NCI-H510A treated with DMSO at 0.1 percent for 48 hours (cell line): ENCODE results near the gene ZFYVE16.
A peak's percentile ranks its signal among the peaks of the same experiment; 100 is the strongest.
"Not testable (repeated sequence)": the region's sequence is repeated elsewhere in the genome, so short reads cannot be mapped to it uniquely, and the experiment has no call there.

ENCODE experiments used
- DNase-seq: peaks from one replicate; lab custom pipeline; 2025; lab: John Stamatoyannopoulos, UW

ZFYVE16 gene

DNA sequence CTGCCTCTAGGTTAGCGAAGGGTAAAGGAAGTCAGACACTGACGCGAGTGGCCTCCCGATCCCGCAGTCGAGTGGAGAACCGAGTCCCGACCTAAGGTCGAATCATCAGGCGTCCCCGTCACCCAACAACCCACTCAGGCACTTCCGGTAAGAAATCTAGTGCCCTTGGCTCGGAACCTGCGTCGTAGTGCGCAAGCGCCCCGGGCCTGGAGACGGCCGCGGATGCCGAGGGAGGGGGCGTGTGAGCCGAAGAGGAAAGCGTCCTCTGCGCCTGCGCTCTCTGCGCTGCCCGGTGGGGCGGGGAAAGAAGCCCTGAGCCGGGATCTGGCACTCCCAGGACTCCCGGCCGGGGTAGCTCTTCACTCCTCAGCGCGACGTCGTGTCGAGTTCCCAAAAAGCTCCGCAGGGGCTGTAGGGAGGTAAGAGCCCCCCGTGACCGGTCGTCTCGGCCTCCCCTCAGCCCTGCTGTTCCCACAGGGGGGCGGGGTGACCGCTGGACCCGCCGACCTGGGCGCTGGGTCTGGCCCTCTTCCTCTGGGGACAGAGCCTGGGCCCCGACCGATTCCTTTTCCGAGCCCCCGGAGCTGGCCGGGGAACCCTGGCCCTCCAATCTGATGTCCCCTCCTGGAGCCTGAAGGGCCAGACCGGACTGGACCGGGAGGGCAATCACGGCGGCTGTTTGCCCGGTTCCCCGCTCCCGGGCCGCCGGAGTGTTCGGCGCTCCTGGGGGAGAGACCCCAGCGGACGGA is at the start of gene ZFYVE16:
Gene ZFYVE16, plus strand, starts transcription at position 330 of the 749 bp plus-strand sequence. CDS start 26,084 bp downstream, outside the sequence.
- DNase-seq = peak; percentile 85

DNA sequence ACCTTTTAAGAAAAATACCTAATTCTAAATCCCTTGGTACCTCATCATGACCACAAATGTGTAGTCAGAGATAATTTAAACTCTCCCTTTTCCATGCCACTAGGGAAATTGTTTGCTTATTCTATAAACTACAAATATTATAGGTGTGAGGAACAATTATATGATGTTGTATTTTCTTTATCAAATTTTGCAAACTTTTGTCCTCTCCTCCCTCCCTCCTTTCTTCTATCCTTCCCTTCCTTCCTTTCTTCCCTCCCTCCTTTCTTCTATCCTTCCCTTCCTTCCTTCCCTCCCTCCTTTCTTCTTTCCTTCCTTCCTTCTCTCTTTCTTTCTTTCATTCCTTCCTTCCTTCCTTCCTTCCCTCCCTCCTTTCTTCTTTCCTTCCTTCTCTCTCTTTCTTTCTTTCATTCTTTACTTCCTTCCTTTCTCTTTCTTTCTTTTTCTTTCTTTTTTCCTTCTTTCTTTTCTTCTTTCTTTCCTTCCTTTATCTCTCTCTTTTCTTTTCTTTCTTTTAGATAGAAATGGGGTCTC is 46.9 kb upstream of the ZFYVE16 start:
- no peak for DNase-seq

DNA sequence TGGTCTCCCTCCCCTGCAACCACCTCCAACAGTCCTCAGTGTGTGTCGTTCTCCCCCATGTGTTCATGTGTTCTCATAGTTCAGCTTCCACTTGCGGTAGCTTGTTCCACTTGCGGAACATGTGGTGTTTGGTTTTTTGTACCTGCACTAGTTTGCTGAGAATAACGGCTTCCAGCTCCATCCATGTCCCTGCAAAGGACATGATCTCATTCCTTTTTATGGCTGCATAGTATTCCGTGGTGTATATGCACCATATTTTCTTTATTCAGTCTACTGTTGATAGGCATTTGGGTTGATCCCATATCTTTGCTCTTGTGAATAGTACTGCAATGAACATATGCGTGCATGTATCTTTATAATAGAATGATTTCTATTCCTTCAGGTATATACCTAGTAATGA is 43.0 kb upstream of the ZFYVE16 start:
- no peak for DNase-seq

DNA sequence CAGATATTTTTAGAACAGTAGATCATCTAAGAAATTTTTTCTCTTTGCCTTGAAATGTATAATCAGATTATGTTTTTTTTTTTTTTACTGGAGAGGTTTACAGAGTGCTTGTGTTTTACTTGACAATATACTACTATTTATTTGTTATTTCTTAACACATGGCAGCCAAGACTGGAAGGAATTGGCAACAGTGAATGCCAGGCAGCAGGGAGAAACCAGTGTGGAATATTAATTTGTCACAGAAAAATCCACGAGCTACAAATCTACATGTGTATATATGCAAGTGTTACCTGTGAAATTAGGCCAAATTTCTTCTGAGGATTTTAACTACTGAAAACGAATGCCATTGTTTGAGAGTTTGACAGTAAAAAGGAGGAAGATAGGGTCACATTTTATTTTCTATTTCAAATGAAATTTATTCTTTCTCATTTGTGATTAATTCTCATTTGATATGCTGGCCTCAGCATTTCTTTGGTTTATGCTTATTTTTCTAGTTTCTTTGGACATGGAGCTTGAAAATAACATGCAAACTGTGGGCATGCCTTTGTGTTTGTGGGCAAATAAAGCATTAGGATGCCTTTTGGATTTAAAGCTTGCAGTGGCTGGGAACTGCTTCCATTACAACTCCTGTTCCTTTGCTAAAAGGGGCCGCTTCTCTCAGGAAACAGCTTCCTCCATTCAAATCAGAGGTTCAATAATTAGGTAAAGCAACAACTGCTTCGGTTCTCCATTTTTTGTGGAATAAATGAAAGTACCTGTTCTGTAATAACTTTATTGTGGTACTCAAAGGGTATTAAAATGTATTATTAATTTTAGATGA is 39.0 kb upstream of the ZFYVE16 start:
- DNase-seq = no peak

DNA sequence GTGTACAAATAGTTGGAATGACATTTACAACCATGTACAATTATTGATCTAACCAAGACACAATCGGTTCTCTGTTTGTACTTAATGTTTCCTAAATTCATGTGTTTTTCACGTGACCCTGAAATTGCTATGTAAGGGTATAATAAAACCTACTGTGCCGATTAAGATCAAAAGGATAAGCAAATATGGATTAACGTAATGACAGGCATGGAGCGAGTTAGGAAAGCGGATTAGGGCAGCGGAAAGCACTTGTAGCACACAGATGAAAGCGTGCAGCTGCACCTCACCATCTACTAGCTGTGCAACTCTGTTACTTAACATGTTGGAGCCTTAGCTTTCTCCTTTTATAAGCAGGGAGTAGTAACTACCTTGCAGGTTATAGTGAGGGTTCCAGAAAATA is 38.3 kb upstream of the ZFYVE16 start:
- DNase-seq = peak; percentile 54

DNA sequence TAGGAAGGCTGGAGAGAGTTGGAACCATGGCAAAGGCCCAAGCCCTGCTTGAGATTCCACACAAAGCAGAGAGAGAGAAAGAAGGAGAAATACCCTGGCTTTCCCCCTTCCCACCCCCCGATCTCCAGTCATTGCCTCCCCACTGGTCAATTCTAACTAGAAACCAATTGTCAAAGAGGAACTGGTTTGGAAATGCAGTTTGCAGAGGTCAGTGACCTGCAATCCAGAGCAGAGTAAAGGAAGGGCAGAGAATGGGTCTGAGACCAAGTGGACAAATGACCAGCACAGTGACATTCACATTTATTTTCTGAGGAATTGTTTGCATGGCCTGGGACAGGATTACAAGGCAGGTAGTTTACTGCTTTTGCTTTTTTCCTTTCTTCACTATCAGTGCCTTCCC is 37.5 kb upstream of the ZFYVE16 start:
- no peak for DNase-seq

DNA sequence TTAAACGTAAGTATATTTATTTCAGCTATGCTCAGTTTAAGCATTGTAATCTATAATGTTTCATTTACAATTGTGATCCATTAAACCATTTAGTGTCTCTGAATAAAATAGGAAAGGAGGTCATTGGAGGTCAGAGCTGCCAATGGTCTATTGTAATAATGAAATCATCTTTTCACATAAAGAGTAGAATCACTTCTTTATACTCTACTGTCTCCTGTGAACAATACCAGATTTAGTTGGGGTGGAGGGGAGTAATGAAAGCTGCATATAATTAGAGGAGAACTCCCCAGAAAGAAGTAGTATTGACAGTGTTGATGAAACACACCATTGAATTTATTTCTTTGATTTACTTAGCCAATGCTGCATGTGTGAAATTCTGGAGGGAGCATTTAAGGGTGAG is 35.1 kb upstream of the ZFYVE16 start:
- DNase-seq = no peak

DNA sequence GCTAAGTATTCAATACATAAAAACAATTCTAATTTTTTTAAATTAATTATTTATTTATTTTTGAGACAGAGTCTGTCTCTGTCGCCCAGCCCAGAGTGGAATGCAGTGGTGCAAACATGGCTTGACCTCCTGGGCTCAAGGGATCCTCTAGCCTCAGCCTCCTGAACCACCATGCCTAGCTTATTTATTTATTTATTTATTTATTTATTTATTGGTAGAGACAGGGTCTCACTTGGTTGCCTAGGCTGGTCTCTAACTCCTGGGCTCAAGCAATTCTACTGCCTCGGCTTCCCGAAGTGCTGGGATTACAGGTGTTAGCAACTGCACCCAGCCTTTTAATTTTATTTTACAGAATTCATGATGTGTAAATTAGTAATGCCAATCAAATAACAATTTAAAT is 33.7 kb upstream of the ZFYVE16 start:
- DNase-seq = no peak

DNA sequence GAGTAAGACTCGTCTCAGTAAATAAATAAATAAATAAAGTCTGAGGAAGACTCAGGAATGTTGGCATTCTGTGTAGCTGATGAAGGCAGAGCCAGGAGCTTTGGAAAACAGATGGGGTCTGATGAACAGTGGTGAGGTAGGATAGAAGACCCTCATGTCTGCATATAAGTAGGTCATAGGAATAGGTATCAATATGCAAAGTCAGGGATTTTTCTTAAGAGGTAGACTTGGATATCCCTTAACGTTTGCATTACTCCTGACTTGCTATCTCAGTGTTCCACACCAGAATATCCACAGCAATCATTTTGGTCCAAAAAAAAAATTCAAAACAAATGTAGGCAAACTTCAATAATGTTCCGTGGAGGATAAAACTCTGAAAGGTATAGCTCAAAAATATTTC is 31.3 kb upstream of the ZFYVE16 start:
- DNase-seq = no peak

DNA sequence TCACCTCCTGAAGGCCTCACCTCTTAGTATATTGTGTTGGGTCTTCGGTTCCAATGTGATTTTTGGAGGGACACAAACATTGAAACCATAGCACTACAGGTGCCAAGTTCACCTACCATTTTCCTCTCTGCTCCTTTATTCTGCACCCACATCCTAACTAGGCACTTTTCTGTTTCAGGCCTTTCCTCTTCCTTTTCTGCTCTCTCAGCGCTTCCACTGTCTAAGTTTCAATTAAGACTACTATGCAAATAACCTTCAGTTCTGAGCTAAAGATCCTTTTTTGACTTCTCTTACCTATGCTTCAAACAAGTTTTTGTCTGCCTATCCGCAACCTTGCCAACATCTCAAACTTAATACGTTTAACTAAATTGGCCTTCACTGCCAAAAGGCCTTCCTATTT is 25.4 kb upstream of the ZFYVE16 start:
- DNase-seq = no peak

DNA sequence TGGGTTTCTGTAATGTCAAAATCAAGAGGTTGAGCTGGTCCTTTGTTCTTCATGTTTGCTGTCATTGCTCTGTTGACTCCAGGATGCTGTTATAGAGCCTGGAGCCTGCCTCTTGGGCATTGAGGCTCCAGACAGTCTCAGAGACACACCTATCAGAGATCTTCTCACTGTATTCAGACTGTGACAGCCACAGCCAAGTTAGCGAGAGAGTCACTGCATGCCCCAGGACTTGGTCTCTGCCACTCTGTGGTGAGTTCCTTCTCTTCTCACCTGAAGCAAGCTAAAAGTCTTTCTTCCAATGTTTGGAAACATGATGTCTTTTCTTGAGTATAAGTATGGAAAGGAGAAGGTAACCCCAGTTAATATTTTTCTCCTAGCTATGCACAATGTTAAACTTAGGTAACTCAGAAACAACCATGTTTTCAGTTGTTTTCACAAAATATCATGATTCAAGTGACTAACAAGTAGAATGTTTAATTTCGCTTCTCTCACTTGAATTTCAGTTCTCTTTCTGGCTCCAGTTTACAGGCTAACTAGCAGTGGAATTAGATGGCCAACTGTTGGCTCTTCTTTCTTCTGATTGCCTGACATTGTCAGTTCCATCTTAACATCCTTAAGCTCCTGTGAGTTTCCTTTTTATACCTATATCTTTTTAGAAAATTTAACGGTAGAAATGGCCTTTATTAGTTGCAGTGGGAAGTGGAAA is 20.6 kb upstream of the ZFYVE16 start:
- no peak for DNase-seq

DNA sequence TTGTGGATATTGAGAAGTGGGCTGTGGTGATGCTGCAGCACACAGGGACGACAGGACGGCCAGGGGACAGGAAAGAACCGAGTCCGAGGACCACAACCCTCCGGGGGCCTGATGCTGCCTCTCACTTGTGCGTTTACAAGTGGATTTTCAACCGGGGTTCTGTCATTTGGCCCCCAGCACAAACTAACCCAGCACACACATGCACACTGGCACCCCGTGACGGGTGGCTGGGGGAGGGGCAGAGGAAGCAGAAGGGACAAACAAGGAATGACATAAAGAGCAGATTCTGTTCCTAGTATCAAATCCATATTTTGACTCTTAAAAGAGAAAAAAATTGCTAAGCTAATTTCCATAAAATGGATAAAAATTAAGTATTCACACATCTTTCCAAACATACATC is 18.3 kb upstream of the ZFYVE16 start:
- no peak for DNase-seq

DNA sequence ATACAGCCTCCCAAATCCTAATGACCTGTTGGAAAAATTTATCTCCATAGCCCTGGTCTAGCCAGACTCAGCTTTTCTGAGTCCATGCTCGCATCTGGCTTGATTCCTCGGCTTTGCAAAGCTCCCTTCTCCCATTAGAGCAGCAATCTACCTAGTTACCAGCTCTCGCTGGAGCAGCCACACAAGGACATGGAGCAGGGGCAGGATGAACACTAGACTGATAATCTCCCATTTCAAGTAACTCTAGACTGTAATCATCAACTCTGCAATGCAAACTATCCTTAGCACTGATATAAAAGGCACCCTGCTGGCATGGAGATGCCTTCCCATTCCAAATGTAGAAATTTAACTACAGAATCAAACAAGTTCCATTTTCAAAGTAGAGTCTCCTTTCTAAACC is 17.5 kb upstream of the ZFYVE16 start:
- not testable (repeated sequence) for DNase-seq

DNA sequence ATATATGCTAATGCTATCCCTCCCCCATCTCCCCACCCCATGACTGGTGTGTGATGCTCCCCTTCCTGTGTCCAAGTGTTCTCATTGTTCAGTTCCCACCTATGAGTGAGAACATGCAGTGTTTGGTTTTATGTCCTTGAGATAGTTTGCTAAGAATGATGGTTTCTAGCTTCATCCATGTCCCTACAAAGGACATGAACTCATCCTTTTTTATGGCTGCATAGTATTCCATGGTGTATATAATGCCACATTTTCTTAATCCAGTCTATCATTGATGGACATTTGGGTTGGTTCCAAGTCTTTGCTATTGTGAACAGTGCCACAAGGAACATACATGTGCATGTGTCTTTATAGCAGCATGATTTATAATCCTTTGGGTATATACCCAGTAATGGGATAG is 16.6 kb upstream of the ZFYVE16 start:
- DNase-seq = not testable (repeated sequence)

DNA sequence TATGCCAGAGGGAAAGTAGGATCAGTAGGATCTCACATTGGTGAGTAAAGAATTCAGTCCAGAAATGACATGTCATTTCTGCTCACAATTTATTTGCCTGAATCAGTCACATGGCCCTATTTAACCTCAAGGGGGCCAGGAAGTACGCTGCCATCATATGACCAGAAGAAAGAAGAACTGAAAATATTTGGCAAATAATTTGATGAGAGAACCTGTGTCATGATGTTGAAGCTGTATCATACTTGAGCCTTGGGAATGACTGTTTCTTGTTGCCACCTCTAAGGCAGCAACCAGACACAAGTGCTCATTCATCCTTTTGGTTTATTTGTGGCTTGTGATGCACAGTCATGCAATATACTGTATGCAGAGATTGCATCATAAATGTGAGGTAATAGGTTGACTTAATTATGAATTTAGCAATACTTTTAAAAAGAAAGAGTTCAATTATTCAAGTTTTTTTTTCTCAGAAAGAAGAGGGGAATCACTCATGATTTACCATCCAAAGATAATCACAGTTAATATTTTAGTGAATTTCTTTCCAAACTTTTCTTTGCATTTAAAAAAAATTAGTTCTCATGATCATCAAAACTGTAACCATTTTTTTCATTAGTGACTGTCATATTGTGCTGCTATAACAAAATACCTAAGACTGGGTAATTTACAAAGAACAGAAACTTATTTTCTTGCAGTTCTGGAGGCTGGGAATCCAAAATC is 8.2 kb upstream of the ZFYVE16 start:
- no peak for DNase-seq

DNA sequence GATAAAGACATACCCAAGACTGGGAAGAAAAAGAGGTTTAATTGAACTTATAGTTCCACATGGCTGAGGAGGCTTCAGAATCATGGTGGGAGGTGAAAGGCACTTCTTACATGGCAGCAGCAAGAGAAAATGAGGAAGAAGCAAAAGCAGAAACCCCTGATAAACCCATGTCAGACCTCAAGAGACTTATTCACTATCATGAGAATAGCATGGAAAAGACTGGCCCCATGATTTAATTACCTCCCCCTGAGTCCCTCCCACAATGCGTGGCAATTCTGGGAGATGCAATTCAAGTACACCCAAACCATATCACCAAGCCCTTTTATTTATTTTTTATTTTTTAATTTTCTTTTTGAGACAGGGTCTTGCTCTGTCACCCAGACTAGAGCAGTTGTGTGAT is 7.5 kb upstream of the ZFYVE16 start:
- not testable (repeated sequence) for DNase-seq

DNA sequence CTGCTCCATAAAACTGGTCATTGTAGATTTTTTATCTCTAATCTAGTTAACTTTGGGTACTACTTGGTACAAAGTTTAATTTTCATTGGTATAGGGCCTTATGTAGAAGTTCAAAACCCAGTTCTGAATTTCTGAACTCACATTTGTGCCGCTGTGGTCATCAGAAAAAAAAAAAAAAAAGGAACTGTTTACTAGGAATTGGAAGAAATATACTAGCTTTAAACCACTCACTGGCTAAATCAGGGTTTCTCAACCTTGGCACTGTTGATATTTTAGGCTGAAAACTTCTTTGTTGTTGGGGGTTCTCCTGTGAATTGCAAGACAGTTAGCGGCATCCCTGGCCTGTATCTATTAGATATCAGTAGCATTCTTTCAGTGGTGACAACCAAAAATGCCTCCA is 4.1 kb upstream of the ZFYVE16 start:
- no peak for DNase-seq

DNA sequence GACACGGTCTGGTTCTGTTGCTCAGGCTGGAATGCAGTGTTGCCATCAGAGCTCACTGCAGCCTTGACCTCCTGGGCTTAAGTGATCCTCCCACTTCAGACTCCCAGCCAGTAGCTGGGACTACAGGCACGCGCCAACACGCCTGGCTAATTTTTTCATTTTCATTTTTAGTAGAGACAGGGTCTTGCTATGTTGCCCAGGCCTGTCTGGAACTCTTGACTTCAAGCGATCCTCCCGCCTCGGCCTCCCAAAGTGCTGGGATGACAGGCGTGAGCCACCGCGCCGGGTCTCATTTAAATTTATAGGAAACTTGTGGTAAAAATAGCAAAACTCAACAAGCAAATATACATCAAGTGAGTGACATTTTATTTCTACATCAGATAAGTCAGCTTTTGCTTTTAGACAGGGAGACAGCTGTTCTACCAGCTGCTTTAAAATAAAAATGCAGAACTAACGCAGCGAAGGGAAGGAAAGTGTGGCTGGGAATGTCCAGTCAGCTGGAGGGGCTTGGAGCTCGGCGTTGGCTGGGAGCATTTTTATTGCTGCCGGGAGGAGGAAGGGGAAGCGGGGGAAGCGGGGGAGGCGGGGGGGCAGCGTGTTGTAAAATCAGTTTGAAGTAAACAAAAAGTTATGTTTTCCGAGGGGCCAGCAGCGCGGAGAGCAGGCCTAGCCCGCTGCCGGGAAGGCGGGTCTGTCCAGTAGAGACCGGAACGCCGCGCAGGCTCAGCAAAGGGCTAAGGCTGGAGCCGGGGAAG is 707 bp upstream of the ZFYVE16 start:
- no peak for DNase-seq

DNA sequence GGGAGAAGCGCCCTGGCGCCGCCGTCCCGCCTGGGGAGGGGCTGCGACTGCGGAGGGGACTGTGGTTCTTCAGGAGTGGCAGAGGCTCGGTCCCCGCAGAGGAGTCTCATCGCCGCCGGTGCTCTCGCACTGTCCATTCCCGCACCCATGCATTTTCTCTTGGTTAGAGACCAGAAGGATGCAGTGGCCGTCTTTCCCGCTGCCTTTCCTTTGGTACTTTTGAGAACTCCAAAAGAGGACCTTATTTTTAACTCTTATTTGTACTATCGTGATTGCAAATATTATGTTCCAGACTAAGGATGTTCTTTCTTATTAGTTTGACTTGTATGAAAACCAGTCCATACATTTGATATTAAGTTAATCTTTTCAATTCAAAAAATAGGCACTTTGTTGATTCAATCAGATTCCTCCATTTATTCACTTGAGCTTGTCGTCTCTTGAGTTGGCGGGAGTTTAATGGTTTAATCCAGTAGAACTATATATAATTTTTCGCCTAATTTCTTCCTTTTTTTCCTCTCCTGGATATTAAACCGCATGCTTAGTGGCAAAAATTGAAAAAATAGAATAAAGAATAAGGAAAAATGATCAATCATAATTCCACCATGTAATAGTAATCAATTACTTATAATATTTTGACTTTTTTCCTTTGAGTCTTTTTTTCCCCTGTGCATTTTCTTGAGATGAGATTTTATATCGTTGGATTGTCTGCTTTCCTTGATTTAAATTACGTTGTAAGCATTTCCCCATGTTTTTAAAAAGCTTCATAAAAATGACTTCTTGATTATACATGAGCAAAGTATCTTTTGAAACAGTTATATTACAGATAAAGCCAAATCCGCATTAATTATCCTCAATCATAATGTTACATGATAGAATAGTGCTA is 861 bp downstream of the ZFYVE16 start:
- peak; percentile 26 for DNase-seq

DNA sequence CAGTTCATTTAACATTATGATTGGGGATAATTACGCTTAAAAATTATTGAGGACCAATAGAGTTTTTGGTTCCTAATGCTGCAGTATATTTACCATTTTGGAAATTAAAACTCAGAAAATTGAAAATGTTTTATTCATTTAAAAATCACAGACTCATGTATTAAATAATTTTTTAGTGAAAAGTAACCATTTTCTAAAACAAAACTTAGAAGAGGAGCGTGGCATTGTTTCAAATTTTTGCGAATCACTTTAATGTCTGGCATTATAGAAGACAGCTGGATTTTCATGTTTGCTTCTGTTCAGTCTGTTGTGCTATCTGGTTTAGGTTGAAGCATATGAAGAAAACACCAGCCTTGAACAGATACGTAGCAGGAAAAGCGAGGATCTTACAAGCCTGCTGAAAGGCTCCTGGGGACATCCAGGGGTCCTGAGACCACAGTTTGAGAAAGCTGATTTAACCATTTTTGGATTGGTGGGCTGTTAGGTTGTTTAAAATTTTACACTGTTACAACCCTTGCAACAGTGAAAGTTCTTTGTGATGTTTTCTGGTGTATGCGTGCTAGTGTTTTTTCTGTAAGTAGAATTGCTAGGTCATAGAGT is 1.6 kb downstream of the ZFYVE16 start:
- peak; percentile 6 for DNase-seq
